Cardiac fibroblast (primary cell): ENCODE measurements around the gene ACSM3.

Experiments used
- DNase-seq, 2 donors: peaks; one replicate each; pipeline versions ENCODE4 v3.0.0 to v3.0.0-alpha.2; 2010; ENCODE audit warnings: low read depth in 2 of 2
- H3K4me3 ChIP-seq, 2 donors: replicated peaks in 1 of 2; 1 replicate in 1 of 2; 2 replicates in 1 of 2; pipeline ENCODE4 v1.5.1; 2011; ENCODE audit warnings: low read depth in 2 of 2, low read length in 2 of 2, mild to moderate bottlenecking in 2 of 2, moderate library complexity in 1 of 2
- TF ChIP-seq, protein P1 (sequence below): IDR thresholded peaks from one replicate; pipeline ENCODE4 v1.5.1; 2011; ENCODE audit warnings: low read depth, mild to moderate bottlenecking, low read length, inconsistent platforms

ACSM3 gene

GRCh38 chr16:20734782-20735181, 29.0 kb upstream of the ACSM3 start:
- TF ChIP-seq, protein P1, sequence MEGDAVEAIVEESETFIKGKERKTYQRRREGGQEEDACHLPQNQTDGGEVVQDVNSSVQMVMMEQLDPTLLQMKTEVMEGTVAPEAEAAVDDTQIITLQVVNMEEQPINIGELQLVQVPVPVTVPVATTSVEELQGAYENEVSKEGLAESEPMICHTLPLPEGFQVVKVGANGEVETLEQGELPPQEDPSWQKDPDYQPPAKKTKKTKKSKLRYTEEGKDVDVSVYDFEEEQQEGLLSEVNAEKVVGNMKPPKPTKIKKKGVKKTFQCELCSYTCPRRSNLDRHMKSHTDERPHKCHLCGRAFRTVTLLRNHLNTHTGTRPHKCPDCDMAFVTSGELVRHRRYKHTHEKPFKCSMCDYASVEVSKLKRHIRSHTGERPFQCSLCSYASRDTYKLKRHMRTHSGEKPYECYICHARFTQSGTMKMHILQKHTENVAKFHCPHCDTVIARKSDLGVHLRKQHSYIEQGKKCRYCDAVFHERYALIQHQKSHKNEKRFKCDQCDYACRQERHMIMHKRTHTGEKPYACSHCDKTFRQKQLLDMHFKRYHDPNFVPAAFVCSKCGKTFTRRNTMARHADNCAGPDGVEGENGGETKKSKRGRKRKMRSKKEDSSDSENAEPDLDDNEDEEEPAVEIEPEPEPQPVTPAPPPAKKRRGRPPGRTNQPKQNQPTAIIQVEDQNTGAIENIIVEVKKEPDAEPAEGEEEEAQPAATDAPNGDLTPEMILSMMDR, result no peak
- H3K4me3 ChIP-seq, result no peak overlapping the region
- no peak for DNase-seq

DNA sequence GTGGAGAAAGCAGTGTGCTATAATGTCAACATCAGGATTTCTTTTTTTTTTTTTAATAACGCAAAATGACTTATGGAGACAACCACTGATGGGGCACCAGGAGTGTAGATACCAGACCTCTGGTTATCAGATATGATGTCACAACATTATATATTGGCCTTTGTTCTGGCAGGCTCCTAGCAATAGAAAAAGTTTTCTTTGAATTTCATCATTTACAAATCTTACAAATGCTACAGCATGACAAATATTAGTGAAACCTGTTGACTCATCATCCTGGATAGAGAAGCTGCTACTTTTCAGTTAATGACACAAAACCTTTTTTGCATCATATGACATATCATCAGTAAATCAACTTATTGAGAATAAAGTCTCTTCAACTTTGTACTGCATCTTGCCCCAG, 28.3 kb upstream of the ACSM3 start:
- TF ChIP-seq, protein P1, result no peak
- DNase-seq, result peak in 1 of 2 donors; percentile 43

GRCh38 chr16:20740007-20740883, 23.6 kb upstream of the ACSM3 start:
- H3K4me3 ChIP-seq, result peak overlapping the region; percentile 83 to 100
- TF ChIP-seq, protein P1, result peak; percentile 44
- peak; percentile 31 to 33 for DNase-seq

More for the DNA sequence above, 28.3 kb upstream of the ACSM3 start:
- no peak overlapping the region for H3K4me3 ChIP-seq

DNA sequence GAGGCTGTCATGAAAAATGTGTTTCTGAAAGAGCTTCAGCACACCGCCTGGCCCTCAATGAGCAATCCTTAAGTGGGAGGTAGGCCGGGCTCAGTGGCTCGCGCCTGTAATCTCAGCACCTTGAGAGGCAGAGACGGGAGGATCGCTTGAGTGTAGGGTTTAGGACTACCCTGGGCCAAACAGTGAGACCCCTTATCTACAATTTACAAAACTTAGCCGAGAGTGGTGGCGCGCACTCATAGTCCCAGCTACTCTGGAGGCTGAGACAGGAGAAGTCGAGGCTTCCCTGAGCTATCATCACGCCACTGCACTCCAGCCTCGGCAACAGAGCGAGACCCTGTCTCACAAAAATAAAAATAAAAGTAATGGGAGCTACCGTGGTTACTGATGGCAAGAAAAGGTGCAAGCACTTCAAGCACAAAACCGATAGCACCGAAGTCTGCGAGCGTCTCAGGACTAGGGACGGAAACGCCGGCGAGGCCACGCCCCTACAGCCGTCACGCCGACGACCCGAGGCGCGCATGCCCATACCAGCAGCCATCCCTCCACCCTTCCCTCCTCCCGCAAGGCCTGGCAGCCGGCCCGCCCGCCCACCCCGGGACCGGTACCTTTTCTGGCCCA, 22.8 kb upstream of the ACSM3 start:
- H3K4me3 ChIP-seq, result peak overlapping the region; percentile 83 to 100
- DNase-seq, result peak; percentile 76 to 83
- TF ChIP-seq, protein P1, result no peak

DNA sequence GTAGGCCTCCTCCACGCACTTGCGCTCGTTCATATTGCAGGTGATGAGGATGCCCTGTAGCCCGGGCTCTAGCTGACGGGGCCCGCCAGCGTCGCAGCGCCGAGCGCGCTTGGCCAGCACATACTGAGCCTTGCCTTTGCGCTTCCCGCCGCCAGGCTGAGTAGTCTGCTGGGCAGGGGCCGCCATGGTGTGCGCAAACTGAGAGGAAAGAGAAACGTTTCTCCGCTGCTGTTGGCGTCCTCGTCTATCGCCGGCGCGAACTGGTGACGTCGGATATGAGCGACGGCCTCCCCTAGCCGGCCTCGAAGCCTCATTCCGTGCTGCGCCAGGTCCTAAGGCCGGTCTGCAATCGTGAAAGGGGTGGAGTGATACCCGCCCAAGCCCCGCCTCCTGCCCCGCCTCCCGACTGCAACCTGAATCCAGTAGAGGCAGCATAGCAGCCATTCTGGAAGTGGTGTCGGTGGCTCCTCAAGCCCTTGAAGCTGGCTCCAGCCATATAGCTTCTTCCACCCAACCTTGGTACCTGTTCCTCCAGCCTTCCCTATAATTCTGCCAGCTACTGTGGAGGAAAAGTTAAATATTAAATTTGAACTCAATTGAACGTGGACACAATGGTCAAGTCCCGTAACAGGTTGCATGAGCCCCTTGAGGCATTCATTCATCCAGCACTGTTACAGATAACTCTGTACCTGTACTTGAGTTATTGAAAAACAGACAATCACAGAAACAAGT, 22.1 kb upstream of the ACSM3 start, which contains the start of gene THUMPD1:
THUMPD1 (minus strand) TSS at position 265 of the 732 bp plus-strand sequence; CDS start at position 186, 79 bp downstream.
- TF ChIP-seq, protein P1, result peak; percentile 20
- H3K4me3 ChIP-seq, result peak within 1 kb of the TSS; percentile 83 to 100
- peak; percentile 96 for DNase-seq

GRCh38 chr16:20743591-20743990, 20.2 kb upstream of the ACSM3 start:
- DNase-seq, result no peak
- TF ChIP-seq, protein P1, result no peak

More at GRCh38 chr16:20743591-20743990, 20.2 kb upstream of the ACSM3 start:
- H3K4me3 ChIP-seq, result no peak overlapping the region
